SU-DHL-6 (cell line): ENCODE measurements around the gene UPB1.

Source experiments
- EZH2phosphoT487 ChIP-seq: fragments of 200-600 bp; sonication (generic), shearing (Covaris generic); conservative IDR thresholded peaks from 2 replicates; pipeline ENCODE4 v1.6.1; 2018; ENCODE audit warnings: mild to moderate bottlenecking, antibody characterized with exemption, low read length, moderate library complexity, mixed read lengths
- TF ChIP-seq, protein P1 (sequence below): fragments of 200-600 bp; sonication (generic); IDR thresholded peaks from one replicate; pipeline ENCODE4 v1.5.1; 2017; ENCODE audit warnings: antibody characterized with exemption, mild to moderate bottlenecking, low read length, moderate library complexity; ENCODE audit not compliant: insufficient read depth, poor library complexity, severe bottlenecking

DNA sequence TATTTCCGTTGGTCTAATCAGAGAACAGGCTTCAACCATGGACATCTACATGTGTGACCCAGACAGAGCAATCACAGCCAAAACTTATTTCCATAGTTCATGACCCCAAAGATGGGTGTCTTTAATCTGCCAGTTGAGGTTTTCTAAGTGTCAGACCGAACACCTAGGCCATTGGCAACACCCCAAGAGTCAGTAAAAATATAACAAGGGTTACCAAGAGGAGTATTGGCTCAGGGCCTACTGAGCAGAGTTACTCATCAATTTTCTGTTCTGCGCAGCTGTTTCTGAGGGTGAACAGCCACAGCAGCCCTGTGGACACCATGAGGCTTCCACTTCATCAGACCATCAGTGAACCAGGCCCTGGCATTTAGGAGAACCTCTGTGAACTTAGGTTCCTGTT lies 41.0 kb downstream of the UPB1 start:
- TF ChIP-seq, protein P1, sequence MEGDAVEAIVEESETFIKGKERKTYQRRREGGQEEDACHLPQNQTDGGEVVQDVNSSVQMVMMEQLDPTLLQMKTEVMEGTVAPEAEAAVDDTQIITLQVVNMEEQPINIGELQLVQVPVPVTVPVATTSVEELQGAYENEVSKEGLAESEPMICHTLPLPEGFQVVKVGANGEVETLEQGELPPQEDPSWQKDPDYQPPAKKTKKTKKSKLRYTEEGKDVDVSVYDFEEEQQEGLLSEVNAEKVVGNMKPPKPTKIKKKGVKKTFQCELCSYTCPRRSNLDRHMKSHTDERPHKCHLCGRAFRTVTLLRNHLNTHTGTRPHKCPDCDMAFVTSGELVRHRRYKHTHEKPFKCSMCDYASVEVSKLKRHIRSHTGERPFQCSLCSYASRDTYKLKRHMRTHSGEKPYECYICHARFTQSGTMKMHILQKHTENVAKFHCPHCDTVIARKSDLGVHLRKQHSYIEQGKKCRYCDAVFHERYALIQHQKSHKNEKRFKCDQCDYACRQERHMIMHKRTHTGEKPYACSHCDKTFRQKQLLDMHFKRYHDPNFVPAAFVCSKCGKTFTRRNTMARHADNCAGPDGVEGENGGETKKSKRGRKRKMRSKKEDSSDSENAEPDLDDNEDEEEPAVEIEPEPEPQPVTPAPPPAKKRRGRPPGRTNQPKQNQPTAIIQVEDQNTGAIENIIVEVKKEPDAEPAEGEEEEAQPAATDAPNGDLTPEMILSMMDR = no peak
- TF ChIP-seq EZH2phosphoT487 = no peak
